Measurements from ENCODE around the gene CDK17. TPM values are rescaled to one million over a fixed set of nuclear protein-coding genes. Genes with fewer than 3 reads are reported as not detected.

The CDK17 gene
- total and polyA plus RNA-seq, 9 of the 15 experiments (the other 6 are each of a cell fraction or from before 2014, with no cell fraction given): 4.8 to 39.3 (median 21.6) TPM

DNA sequence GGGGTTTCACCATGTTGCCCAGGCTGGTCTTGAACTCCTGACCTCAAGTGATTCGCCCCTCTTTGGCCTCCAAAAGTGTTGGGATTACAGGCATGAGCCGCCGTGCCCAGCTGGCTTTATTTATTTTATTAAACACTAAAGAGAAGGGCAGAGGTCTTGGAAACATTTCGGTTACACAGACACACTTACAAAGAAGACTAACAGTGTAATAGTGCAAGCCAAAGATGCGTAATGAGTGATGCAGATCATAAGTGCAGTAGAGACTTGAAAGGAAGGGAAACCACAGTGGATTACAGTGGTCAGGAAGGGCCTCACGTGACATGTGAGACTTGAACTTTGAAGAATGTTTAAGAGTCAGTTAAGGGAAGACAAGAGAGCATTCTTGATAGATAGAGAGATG is 33.9 kb upstream of the CDK17 start:
- H3K9me3 ChIP-seq (replicated peaks; ENCODE audit: control insufficient read depth, insufficient read depth, low read depth, low read length): no peaks in the 10 kb centered on the region
- H3K27ac ChIP-seq (ENCODE audit: extremely low read depth, low read depth, low read length): no peak overlapping the region
- in situ Hi-C loops (cut with MboI) (no loop called here), intact Hi-C loops (cut with micrococcal nuclease) (no loop called here)
- no peaks in the 10 kb centered on the region for H3K36me3 ChIP-seq (ENCODE audit: control insufficient read depth, insufficient read depth, low read length)
- ChIA-PET CTCF (ENCODE audit: low intra/inter-chr PET ratio) (no interaction called here), POLR2A (no interaction called here)
- WGBS (ENCODE audit: insufficient coverage, low coverage, missing lambda C conversion rate): 29% methylated on average over 6 of the region's 6 CpGs
- H3K9me1 ChIP-seq (ENCODE audit: control insufficient read depth, insufficient read depth, low read length): no peaks in the 10 kb centered on the region
- H3K79me2 ChIP-seq (ENCODE audit: control insufficient read depth, insufficient read depth, low read length): no peaks in the 10 kb centered on the region
- no peaks in the 10 kb centered on the region for H3K4me1 ChIP-seq (replicated peaks in 1 of 2; ENCODE audit: control insufficient read depth in 2 of 2, insufficient read depth in 2 of 2, low read length in 2 of 2)
- H2AFZ ChIP-seq (ENCODE audit: low read depth, low read length): 0 out of 2 replicates have a peak overlapping the region, but pooled peaks have one; percentile 4
- H4K20me1 ChIP-seq (replicated peaks; ENCODE audit: control insufficient read depth, insufficient read depth, low read length): no peaks in the 10 kb centered on the region
- DNase-seq (ENCODE audit: extremely low read depth in 1 of 4, low spot score in 3 of 4): no peak
- no peak for ATAC-seq
- TF ChIP-seq, protein P1, sequence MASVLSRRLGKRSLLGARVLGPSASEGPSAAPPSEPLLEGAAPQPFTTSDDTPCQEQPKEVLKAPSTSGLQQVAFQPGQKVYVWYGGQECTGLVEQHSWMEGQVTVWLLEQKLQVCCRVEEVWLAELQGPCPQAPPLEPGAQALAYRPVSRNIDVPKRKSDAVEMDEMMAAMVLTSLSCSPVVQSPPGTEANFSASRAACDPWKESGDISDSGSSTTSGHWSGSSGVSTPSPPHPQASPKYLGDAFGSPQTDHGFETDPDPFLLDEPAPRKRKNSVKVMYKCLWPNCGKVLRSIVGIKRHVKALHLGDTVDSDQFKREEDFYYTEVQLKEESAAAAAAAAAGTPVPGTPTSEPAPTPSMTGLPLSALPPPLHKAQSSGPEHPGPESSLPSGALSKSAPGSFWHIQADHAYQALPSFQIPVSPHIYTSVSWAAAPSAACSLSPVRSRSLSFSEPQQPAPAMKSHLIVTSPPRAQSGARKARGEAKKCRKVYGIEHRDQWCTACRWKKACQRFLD (CRISPR knock-in tag; IDR thresholded peaks at IDR 0.05): no peak
- TF ChIP-seq USF2 (CRISPR knock-in tag; IDR thresholded peaks at IDR 0.05) (peak; percentile 75), THAP12 (CRISPR knock-in tag; IDR thresholded peaks at IDR 0.05) (no peak), CBX1 (IDR thresholded peaks at IDR 0.05; ENCODE audit: low read depth) (no peak), MXI1 (IDR thresholded peaks at IDR 0.05; ENCODE audit: low read depth, low read length) (no peak), RAD51 (IDR thresholded peaks at IDR 0.05; ENCODE audit: borderline replicate concordance, low read depth) (0 out of 2 replicates have a peak, but pooled peaks have one; percentile 41), BHLHE40 (IDR thresholded peaks at IDR 0.05; ENCODE audit: low read length) (peak; percentile 29; the same call in 1 of the 2 replicates), RBM14 (IDR thresholded peaks at IDR 0.05; ENCODE audit: borderline replicate concordance, insufficient read depth, low read depth, low read length) (no peak)
- TF ChIP-seq, protein P2, sequence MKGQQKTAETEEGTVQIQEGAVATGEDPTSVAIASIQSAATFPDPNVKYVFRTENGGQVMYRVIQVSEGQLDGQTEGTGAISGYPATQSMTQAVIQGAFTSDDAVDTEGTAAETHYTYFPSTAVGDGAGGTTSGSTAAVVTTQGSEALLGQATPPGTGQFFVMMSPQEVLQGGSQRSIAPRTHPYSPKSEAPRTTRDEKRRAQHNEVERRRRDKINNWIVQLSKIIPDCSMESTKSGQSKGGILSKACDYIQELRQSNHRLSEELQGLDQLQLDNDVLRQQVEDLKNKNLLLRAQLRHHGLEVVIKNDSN (CRISPR knock-in tag; IDR thresholded peaks at IDR 0.05): peak; percentile 65
- TF ChIP-seq, protein P3, sequence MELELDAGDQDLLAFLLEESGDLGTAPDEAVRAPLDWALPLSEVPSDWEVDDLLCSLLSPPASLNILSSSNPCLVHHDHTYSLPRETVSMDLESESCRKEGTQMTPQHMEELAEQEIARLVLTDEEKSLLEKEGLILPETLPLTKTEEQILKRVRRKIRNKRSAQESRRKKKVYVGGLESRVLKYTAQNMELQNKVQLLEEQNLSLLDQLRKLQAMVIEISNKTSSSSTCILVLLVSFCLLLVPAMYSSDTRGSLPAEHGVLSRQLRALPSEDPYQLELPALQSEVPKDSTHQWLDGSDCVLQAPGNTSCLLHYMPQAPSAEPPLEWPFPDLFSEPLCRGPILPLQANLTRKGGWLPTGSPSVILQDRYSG (tag; conservative IDR thresholded peaks at IDR 0.05; ENCODE audit: low read depth): no peak
- TF ChIP-seq, protein P4, sequence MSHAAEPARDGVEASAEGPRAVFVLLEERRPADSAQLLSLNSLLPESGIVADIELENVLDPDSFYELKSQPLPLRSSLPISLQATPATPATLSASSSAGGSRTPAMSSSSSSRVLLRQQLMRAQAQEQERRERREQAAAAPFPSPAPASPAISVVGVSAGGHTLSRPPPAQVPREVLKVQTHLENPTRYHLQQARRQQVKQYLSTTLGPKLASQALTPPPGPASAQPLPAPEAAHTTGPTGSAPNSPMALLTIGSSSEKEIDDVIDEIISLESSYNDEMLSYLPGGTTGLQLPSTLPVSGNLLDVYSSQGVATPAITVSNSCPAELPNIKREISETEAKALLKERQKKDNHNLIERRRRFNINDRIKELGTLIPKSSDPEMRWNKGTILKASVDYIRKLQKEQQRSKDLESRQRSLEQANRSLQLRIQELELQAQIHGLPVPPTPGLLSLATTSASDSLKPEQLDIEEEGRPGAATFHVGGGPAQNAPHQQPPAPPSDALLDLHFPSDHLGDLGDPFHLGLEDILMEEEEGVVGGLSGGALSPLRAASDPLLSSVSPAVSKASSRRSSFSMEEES (CRISPR knock-in tag; IDR thresholded peaks at IDR 0.05): peak; percentile 81
- FAIRE-seq: no peak
- H3K4me3 ChIP-seq: no peak overlapping the region
- no peaks in the 10 kb centered on the region for H3K27me3 ChIP-seq (ENCODE audit: control insufficient read depth in 2 of 2, insufficient read depth in 2 of 2, low read length in 2 of 2)
- no peak overlapping the region for H3K9ac ChIP-seq (ENCODE audit: insufficient read depth in 1 of 2, low read depth in 2 of 2, low read length in 2 of 2)
- H3K4me2 ChIP-seq (ENCODE audit: insufficient read depth, low read length): no peak overlapping the region
- no TSS peak for BruUV-seq (replicated peaks)

Data from K562 (cell line).